ENCODE measurements around the gene TNFRSF17. TPM values are rescaled to one million over a fixed set of nuclear protein-coding genes. Genes with fewer than 3 reads are reported as not detected.

Gene TNFRSF17
- total and polyA plus RNA-seq, 2 of the 8 experiments (the other 6 are each of a cell fraction or from before 2014, with no cell fraction given): not detected

DNA sequence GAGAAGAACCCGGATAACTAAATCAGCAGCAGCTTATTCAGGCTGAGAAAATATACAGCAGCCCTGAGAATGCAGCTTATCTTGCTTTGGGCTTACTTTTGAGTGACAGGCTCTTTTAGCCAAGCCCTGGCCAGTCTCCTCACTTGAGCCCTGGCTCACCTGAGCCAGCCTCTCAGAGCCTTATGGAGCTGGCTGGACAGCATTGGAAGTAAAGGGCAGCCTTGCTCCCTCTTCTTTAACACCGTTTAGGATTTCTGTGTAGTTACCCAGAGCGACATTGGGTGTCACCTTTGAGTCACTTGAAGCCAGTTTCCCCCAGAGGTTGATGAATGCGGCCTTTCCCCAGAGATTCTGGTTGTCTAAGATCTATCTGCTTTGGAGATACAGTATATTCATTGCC is 15.5 kb upstream of the TNFRSF17 start:
- Histone ChIP-seq H2BK120ac (replicated peaks; ENCODE audit: low read depth, low read length) (no peak overlapping the region), H2BK5ac (ENCODE audit: low read depth, low read length) (no peak overlapping the region), H2AFZ (ENCODE audit: low read length) (no peak overlapping the region), H3K27ac (ENCODE audit: low read depth, low read length) (no peak overlapping the region), H3K36me3 (ENCODE audit: control insufficient read depth in 2 of 4, insufficient read depth in 4 of 4, low read length in 3 of 4) (no peaks in the 10 kb centered on the region), H4K20me1 (replicated peaks in 1 of 2; ENCODE audit: control insufficient read depth in 1 of 2, insufficient read depth in 2 of 2, low read length in 2 of 2) (no peaks in the 10 kb centered on the region), H3K4me2 (ENCODE audit: insufficient read depth in 1 of 2, low read depth in 2 of 2, low read length in 2 of 2) (no peak overlapping the region), H3K79me2 (ENCODE audit: control insufficient read depth in 1 of 2, insufficient read depth in 2 of 2, low read length in 2 of 2) (no peaks in the 10 kb centered on the region), H2AK5ac (ENCODE audit: low read depth, low read length) (no peak overlapping the region), H3K4ac (replicated peaks; ENCODE audit: insufficient read length, low read depth, low read length) (no peak overlapping the region), H3K23ac (ENCODE audit: insufficient read length) (no peak overlapping the region), H3K14ac (ENCODE audit: insufficient read length) (no peak overlapping the region), H3K4me3 (ENCODE audit: extremely low read depth in 1 of 4, insufficient read depth in 2 of 4, low read depth in 3 of 4, low read length in 4 of 4) (no peak overlapping the region), H3K9me3 (ENCODE audit: insufficient read depth in 2 of 2, low read depth in 1 of 2, low read length in 1 of 2) (no peaks in the 10 kb centered on the region), H2BK12ac (ENCODE audit: low read depth, low read length) (no peak overlapping the region), H4K8ac (ENCODE audit: extremely low read depth, insufficient read depth, low read length) (no peak overlapping the region), H3K18ac (ENCODE audit: extremely low read depth, low read length) (no peak overlapping the region), H3K79me1 (ENCODE audit: low read depth, low read length) (no peaks in the 10 kb centered on the region), H3K4me1 (replicated peaks in 1 of 4; ENCODE audit: control insufficient read depth in 3 of 4, insufficient read depth in 4 of 4, low read length in 3 of 4) (peaks cover 0 to 4% (median 0%) of the 10 kb centered on the region in 4 experiments; a peak in 2 of 7 replicates), H3K23me2 (ENCODE audit: low read depth, low read length) (peaks cover 1% of the 10 kb centered on the region; the same call in 1 of the 2 replicates), H3K56ac (replicated peaks; ENCODE audit: insufficient read length, low read depth, low read length) (no peak overlapping the region), H3K27me3 (replicated peaks in 1 of 4; ENCODE audit: control insufficient read depth in 3 of 4, extremely low read depth in 1 of 4, insufficient read depth in 3 of 4, low read length in 3 of 4) (no peaks in the 10 kb centered on the region), H4K5ac (ENCODE audit: insufficient read length, low read depth, low read length) (no peak overlapping the region), H2BK20ac (ENCODE audit: low read length) (no peak overlapping the region), H3K9ac (replicated peaks in 1 of 4; ENCODE audit: extremely low read depth in 1 of 4, low read depth in 3 of 4, low read length in 3 of 4) (no peak overlapping the region), H2BK15ac (ENCODE audit: low read length) (no peak overlapping the region), H4K91ac (replicated peaks; ENCODE audit: insufficient read length, low read length) (no peak overlapping the region)
- DNase-seq (ENCODE audit: low read depth in 1 of 2, low spot score in 2 of 2) (peak in 1 of 2 experiments; percentile 56), FAIRE-seq (peak; percentile 77)
- WGBS, 2 experiments (ENCODE audit: extremely low coverage in 1 of 2, insufficient coverage in 1 of 2, insufficient read length in 1 of 2, insufficient replicate concordance in 2 of 2, low coverage in 1 of 2, low lambda C conversion rate in 2 of 2, missing lambda C conversion rate in 1 of 2): 23% methylated on average over 4 of the region's 4 CpGs; no CpG with 5 or more reads in 1 of the 2 experiments
- TF ChIP-seq JUND (IDR thresholded peaks at IDR 0.05; ENCODE audit: low read length) (no peak), RAD21 (IDR thresholded peaks at IDR 0.05 in 1 of 2, conservative IDR thresholded peaks at IDR 0.05 in 1 of 2; ENCODE audit: low read depth in 2 of 2, low read length in 2 of 2) (peak; percentile 67 to 74), CBX5 (IDR thresholded peaks at IDR 0.05; ENCODE audit: low read depth, low read length) (no peak), KDM4A (IDR thresholded peaks at IDR 0.05; ENCODE audit: low read depth, low read length, severe bottlenecking) (no peak), SP2 (IDR thresholded peaks at IDR 0.05; ENCODE audit: low read length) (no peak)
- TF ChIP-seq, protein P1, sequence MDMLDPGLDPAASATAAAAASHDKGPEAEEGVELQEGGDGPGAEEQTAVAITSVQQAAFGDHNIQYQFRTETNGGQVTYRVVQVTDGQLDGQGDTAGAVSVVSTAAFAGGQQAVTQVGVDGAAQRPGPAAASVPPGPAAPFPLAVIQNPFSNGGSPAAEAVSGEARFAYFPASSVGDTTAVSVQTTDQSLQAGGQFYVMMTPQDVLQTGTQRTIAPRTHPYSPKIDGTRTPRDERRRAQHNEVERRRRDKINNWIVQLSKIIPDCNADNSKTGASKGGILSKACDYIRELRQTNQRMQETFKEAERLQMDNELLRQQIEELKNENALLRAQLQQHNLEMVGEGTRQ (IDR thresholded peaks at IDR 0.05; ENCODE audit: low read length): no peak
- TF ChIP-seq, protein P2, sequence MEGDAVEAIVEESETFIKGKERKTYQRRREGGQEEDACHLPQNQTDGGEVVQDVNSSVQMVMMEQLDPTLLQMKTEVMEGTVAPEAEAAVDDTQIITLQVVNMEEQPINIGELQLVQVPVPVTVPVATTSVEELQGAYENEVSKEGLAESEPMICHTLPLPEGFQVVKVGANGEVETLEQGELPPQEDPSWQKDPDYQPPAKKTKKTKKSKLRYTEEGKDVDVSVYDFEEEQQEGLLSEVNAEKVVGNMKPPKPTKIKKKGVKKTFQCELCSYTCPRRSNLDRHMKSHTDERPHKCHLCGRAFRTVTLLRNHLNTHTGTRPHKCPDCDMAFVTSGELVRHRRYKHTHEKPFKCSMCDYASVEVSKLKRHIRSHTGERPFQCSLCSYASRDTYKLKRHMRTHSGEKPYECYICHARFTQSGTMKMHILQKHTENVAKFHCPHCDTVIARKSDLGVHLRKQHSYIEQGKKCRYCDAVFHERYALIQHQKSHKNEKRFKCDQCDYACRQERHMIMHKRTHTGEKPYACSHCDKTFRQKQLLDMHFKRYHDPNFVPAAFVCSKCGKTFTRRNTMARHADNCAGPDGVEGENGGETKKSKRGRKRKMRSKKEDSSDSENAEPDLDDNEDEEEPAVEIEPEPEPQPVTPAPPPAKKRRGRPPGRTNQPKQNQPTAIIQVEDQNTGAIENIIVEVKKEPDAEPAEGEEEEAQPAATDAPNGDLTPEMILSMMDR (IDR thresholded peaks at IDR 0.05; ENCODE audit: control extremely low read depth in 1 of 3, insufficient read depth in 1 of 3, low read depth in 1 of 3, low read length in 3 of 3): peak in 2 of 3 experiments; percentile 64; a peak in 3 of 4 replicates
- ChIA-PET CTCF (ENCODE audit: partially characterized antibody) (interaction anchor here (0.7 to 4.3 kb wide), 7 partner anchors 10 to 323 kb away, joined by 3 to 22 read pairs (median 5); partner anchors contain the start of gene TNFRSF17), POLR2A (ENCODE audit: partially characterized antibody) (no interaction called here)

All from H1 (cell line).